ENCODE measurements around the gene AP1G2.

The AP1G2 gene

DNA sequence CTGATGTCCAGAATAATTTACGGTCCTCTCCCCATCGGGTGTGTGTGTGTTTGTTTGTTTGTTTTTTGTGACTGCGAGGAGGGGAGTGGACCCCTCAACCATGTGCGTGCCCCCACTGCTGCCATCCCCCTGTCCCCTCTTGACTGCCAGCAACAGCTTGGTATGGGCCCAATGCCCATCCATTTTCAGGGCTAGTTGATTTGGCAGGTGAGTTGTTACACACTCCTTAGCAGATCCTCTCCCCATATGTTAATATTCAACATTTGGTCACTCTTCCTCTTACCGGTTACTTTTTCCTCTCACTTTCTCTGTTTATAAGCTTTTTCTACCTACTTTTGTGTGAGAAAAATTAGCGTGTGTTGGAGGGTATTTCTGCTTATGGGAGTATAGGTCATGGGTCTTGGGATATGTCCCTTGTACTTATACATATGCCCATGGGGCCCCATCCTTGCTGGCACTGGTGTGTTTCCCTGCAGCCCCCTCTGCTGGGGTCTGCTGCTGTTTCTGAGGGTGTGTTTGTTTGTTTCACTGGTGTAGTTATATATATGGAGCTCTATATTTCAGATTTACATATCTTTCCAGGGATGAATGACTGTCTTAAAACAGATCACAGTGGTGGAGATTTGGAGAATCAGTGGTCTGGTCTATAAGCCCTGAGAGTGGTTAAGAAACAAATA lies 49.8 kb downstream of the AP1G2 start:
- TF ChIP-seq, protein P1, sequence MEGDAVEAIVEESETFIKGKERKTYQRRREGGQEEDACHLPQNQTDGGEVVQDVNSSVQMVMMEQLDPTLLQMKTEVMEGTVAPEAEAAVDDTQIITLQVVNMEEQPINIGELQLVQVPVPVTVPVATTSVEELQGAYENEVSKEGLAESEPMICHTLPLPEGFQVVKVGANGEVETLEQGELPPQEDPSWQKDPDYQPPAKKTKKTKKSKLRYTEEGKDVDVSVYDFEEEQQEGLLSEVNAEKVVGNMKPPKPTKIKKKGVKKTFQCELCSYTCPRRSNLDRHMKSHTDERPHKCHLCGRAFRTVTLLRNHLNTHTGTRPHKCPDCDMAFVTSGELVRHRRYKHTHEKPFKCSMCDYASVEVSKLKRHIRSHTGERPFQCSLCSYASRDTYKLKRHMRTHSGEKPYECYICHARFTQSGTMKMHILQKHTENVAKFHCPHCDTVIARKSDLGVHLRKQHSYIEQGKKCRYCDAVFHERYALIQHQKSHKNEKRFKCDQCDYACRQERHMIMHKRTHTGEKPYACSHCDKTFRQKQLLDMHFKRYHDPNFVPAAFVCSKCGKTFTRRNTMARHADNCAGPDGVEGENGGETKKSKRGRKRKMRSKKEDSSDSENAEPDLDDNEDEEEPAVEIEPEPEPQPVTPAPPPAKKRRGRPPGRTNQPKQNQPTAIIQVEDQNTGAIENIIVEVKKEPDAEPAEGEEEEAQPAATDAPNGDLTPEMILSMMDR (IDR thresholded peaks at IDR 0.05; ENCODE audit: low read depth, low read length, missing control alignments), result no peak
- no peaks in the 10 kb centered on the region for H3K27me3 ChIP-seq (replicated peaks)
- no peak for DNase-seq
- H3K27ac ChIP-seq, result no peak overlapping the region
- no peaks in the 10 kb centered on the region for H3K36me3 ChIP-seq (replicated peaks)
- H3K4me3 ChIP-seq (ENCODE audit: low read depth, low read length), result no peak overlapping the region
- in situ Hi-C loops (cut with HindIII; ENCODE audit: low pct_ligation_motif_present, low sequenced_read_pairs), result no loop called here

DNA sequence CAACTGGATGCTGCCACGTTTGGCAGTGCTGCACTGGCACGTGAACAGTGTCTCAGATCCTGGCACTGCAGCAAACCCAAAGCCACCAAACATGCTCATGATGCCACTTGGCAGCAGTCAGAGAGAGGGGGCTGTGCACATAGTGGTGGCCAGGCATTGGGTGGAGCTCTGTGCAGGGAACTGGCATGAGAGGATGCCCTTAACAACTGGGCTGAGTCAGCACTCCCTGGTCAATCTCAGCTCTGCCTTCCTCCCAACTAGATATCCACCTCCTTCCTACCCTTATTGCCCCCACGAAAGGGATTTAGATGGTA lies 53.0 kb downstream of the AP1G2 start:
- Histone ChIP-seq H3K27me3 (replicated peaks) (no peaks in the 10 kb centered on the region), H3K4me3 (ENCODE audit: low read depth, low read length) (no peak overlapping the region), H3K27ac (no peak overlapping the region), H3K36me3 (replicated peaks) (no peaks in the 10 kb centered on the region)
- in situ Hi-C loops (cut with HindIII; ENCODE audit: low pct_ligation_motif_present, low sequenced_read_pairs), result no loop called here
- TF ChIP-seq, protein P1 (IDR thresholded peaks at IDR 0.05; ENCODE audit: low read depth, low read length, missing control alignments), result no peak
- no peak for DNase-seq

DNA sequence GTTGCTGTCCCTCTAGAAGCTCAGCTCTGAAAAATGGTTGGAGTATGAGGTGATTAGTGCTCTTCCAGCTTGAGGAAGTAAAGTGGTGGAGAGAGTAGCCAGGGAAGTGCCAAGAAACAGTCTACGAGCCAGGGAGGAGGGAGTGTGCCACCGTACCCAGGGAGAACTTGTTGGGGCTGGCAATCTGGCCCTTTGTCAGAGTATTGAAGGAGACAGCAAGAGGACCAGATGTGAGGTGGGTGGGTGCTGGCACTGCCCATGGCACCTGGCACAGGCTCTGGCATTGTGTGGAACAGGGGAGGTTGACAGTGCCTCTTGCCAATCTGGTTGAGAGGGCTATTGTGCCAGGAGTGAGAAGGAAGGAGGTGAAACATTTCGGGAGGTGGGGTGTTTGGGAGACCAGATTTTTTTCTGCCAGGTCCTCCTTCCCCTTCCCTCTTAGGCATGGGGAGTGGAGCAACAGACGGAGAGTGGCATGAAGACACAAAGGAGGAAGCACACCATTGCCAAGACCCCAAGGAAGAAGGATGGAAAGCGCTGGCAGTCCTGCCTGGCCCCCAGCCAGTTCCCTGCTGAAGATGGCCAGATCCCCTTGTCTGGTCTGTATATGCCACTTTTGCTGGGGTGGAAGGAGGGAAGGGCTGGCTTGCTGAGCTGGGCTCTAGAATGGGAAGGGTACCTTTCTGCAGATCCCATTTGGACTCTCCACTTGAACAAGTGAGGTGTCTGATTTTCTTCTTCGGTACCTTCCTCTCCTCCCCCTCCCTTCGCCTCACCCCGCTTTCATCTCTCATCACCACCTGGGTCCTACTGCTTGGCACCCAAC lies 53.6 kb downstream of the AP1G2 start:
- Histone ChIP-seq H3K27ac (no peak overlapping the region), H3K4me3 (ENCODE audit: low read depth, low read length) (no peak overlapping the region), H3K27me3 (replicated peaks) (no peaks in the 10 kb centered on the region), H3K36me3 (replicated peaks) (no peaks in the 10 kb centered on the region)
- DNase-seq, result no peak
- TF ChIP-seq, protein P1 (IDR thresholded peaks at IDR 0.05; ENCODE audit: low read depth, low read length, missing control alignments), result no peak
- in situ Hi-C loops (cut with HindIII; ENCODE audit: low pct_ligation_motif_present, low sequenced_read_pairs), result no loop called here

DNA sequence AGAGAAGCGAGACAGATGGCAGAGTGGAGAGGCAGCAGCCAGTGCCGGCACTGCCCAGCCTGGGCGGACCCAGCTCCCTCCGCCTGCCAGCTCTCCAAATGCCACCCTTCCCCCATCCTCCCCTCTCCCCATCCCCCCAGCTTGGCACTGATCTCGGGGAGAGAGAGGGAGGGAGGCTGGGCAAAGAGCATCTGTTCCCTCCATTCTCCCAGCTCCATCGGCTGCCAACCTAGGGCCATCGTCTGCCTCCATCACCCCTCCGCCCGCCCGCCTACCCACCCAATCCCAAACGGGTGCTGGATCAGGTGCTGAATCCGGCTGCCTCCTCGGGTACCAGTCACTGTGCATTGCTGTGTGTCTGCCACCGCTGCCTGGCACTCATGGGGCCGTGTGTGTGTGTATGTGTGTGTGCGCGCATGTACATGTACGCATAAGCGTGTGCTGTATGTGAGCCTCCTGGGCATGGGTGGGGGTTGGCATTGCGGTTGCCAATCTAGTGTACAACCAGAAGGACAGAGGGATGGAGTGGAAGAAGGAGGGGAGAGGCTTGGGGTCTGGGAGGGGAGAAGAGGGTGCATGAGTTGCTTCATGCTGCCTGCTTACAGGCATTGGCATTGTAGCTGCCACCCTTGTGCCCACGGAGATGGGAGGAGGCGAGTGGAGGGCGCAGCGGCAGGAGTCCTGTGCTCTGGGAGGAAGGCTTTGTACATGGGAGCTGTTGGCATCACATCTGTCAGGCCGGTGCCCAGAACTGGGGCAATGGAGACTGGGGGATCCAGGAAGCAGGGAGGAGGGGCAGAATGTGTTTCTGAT lies 54.4 kb downstream of the AP1G2 start:
- H3K4me3 ChIP-seq (ENCODE audit: low read depth, low read length), result no peak overlapping the region
- in situ Hi-C loops (cut with HindIII; ENCODE audit: low pct_ligation_motif_present, low sequenced_read_pairs), result no loop called here
- H3K27me3 ChIP-seq (replicated peaks), result no peaks in the 10 kb centered on the region
- H3K36me3 ChIP-seq (replicated peaks), result no peaks in the 10 kb centered on the region
- DNase-seq, result no peak
- TF ChIP-seq, protein P1 (IDR thresholded peaks at IDR 0.05; ENCODE audit: low read depth, low read length, missing control alignments), result no peak
- H3K27ac ChIP-seq, result no peak overlapping the region

DNA sequence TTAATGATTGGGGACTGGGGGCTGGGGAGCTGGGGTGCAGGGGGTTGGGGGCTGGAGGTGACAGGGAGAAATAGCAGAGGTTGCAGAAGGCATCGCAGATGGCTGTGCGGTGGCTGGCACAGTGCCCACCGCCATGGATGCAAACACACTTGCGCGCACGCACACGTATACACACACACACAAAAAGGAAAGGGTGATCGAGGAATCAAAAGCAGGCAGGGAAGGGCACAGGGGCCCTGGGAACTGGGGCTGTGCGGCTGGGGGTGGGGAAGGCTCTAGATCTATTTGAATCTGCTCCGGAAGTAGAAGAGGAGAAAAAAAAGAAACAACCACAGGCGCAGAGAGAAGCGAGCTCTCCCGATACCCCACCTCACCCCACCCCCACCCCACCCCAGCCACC lies 55.4 kb downstream of the AP1G2 start:
- no peaks in the 10 kb centered on the region for H3K36me3 ChIP-seq (replicated peaks)
- in situ Hi-C loops (cut with HindIII; ENCODE audit: low pct_ligation_motif_present, low sequenced_read_pairs), result no loop called here
- no peak overlapping the region for H3K27ac ChIP-seq
- TF ChIP-seq, protein P1 (IDR thresholded peaks at IDR 0.05; ENCODE audit: low read depth, low read length, missing control alignments), result no peak
- H3K4me3 ChIP-seq (ENCODE audit: low read depth, low read length), result no peak overlapping the region
- DNase-seq, result no peak
- H3K27me3 ChIP-seq (replicated peaks), result no peaks in the 10 kb centered on the region

Measured in brain microvascular endothelial cell (primary cell).